NCI-H1694 treated with DMSO at 0.1 percent for 48 hours (cell line): ENCODE measurements around the gene PIGS.
"Not testable (repeated sequence)": the region's sequence is repeated elsewhere in the genome, so short reads cannot be mapped to it uniquely, and the experiment has no call there.

Experiments used
- DNase-seq: peaks from one replicate; lab custom pipeline; 2025; lab: John Stamatoyannopoulos, UW

PIGS gene

GRCh38 chr17:28571361-28572122, at the start of gene PIGS:
PIGS (minus strand) TSS chr17:28571524; CDS start chr17:28571496, 28 bp downstream.
- DNase-seq = peak; percentile 91

GRCh38 chr17:28620010-28620409, 48.7 kb upstream of the PIGS start:
- DNase-seq = no peak

- no peak for DNase-seq
Measured at GRCh38 chr17:28618464-28618863, 47.1 kb upstream of the PIGS start.

GRCh38 chr17:28616281-28616680, 45.0 kb upstream of the PIGS start:
- DNase-seq = no peak

- DNase-seq = no peak
Measured at GRCh38 chr17:28615260-28615940, 44.1 kb upstream of the PIGS start.

GRCh38 chr17:28613931-28614381, 42.6 kb upstream of the PIGS start, which contains the start of gene RSKR:
RSKR (minus strand) TSS chr17:28614185; CDS start chr17:28614161, 24 bp downstream.
- DNase-seq = no peak

- DNase-seq = no peak
Measured at GRCh38 chr17:28612936-28613872, 41.9 kb upstream of the PIGS start.

- DNase-seq = no peak
Measured at GRCh38 chr17:28612531-28612930, 41.2 kb upstream of the PIGS start.

- DNase-seq = no peak
Measured at GRCh38 chr17:28610376-28610775, 39.1 kb upstream of the PIGS start.

- not testable (repeated sequence) for DNase-seq
Measured at GRCh38 chr17:28604031-28604430, 32.7 kb upstream of the PIGS start.

- DNase-seq = peak; percentile 62
Measured at GRCh38 chr17:28599311-28600184, 28.2 kb upstream of the PIGS start.

GRCh38 chr17:28598799-28599310, 27.5 kb upstream of the PIGS start, which contains the start of gene SPAG5:
SPAG5 (minus strand) TSS chr17:28599025; CDS start chr17:28598946, 79 bp downstream.
- DNase-seq = peak; percentile 92

- no peak for DNase-seq
Measured at GRCh38 chr17:28598389-28598788, 27.1 kb upstream of the PIGS start.

- DNase-seq = no peak
Measured at GRCh38 chr17:28597606-28598383, 26.5 kb upstream of the PIGS start.

- no peak for DNase-seq
Measured at GRCh38 chr17:28592260-28592659, 20.9 kb upstream of the PIGS start.

GRCh38 chr17:28585851-28586250, 14.5 kb upstream of the PIGS start:
- DNase-seq = no peak

GRCh38 chr17:28584434-28584833, 13.1 kb upstream of the PIGS start:
- DNase-seq = no peak

GRCh38 chr17:28582513-28582912, 11.2 kb upstream of the PIGS start:
- no peak for DNase-seq

- DNase-seq = no peak
Measured at GRCh38 chr17:28580959-28581358, 9.6 kb upstream of the PIGS start.

GRCh38 chr17:28579526-28579925, 8.2 kb upstream of the PIGS start:
- DNase-seq = no peak
